Kidney tubule cell (primary cell): Measurements from ENCODE around the gene STAP2.

ENCODE experiments used
- DNase-seq: peaks from one replicate; pipeline ENCODE4 v3.0.0-alpha.2; 2018; ENCODE audit warnings: low spot score

The STAP2 gene, protein sequence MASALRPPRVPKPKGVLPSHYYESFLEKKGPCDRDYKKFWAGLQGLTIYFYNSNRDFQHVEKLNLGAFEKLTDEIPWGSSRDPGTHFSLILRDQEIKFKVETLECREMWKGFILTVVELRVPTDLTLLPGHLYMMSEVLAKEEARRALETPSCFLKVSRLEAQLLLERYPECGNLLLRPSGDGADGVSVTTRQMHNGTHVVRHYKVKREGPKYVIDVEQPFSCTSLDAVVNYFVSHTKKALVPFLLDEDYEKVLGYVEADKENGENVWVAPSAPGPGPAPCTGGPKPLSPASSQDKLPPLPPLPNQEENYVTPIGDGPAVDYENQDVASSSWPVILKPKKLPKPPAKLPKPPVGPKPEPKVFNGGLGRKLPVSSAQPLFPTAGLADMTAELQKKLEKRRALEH

DNA sequence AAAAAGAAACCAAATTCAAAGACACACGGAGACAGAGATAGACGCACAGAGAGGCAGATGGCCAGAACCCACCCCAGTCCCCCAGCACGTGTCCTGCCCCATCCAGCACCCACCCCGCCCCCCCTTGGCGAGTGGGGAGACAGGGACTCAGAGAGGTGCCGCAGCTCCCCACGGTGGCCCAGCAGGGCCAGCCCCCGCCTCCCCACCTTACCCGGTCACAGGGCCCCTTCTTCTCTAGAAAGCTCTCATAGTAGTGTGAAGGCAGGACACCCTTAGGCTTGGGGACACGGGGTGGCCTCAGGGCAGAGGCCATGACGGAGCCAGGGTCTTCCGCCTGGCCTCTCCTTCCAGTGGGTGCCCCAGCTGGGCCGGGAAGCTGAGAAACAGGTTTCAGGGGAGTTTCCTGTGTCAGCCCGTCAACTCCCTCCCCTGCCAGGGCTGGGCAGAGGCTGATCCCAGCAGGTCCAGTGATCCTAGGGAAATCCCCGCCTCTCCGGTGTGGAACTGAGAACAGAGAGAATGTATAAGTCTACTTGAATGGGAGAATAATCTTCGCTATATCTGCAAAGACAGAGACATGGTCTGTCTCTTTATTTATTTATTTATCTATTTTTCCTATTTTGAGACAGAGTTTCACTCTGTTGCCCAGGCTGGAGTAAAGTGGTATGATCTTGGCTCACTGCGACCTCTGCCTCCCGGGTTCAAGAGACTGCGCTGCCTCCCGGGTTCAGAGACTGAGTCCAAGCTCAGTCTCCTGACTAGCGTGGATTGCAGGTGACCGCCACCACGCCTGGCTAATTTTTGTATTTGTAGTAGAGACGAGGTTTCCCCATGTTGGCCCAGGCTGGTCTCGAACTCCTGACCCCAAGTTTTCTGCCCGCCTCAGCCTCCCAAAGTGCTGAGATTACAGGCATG, at the start of gene STAP2:
TSS of gene STAP2 (minus strand) at position 387 of the 915 bp plus-strand sequence. CDS start at position 313, 74 bp downstream.
- peak; percentile 84 for DNase-seq

GRCh38 chr19:4386041-4386782, 47.6 kb upstream of the STAP2 start:
- DNase-seq = peak; percentile 43

- no peak for DNase-seq
Measured at GRCh38 chr19:4385291-4386040, 46.8 kb upstream of the STAP2 start.

- peak; percentile 22 for DNase-seq
Measured at GRCh38 chr19:4380254-4380727, 41.7 kb upstream of the STAP2 start.

GRCh38 chr19:4379383-4380253, 41.0 kb upstream of the STAP2 start:
- DNase-seq = peak; percentile 99

DNA sequence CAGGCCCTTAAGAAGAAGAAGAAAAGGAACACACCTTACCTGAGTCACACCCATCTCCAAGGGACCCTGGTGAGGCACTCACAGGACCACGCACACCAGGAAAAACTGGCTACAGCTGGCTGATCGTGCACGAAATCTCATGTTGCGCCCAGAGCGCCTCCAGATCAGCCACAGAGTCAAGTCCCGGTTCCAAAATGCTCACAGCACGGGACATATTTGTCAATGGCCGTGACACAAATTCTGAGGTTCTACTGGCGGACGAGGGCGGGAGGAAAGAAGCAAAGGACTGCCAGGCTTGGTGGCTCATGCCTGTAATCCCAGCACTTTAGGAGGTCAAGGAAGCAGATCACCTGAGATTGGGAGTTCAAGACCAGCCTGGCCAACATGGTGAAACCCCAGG, 40.3 kb upstream of the STAP2 start:
- peak; percentile 67 for DNase-seq

- peak; percentile 85 for DNase-seq
Measured at GRCh38 chr19:4376991-4377781, 38.6 kb upstream of the STAP2 start.

DNA sequence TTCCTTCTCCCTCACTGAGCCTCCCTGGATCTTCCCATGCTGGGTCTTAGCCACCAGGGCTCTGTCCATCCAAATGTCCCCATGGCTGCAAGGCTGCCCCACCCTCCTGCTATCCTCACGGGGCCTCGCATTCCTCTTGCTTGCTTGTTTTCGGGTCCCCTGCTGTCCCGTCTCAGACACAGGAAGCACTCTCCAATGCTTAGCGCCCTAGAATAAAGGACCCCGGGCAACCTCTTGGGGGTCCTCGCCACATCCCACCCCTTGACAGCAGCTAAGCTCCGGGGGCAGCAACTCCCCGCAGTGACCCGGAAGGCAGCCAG, 38.0 kb upstream of the STAP2 start:
- no peak for DNase-seq

DNA sequence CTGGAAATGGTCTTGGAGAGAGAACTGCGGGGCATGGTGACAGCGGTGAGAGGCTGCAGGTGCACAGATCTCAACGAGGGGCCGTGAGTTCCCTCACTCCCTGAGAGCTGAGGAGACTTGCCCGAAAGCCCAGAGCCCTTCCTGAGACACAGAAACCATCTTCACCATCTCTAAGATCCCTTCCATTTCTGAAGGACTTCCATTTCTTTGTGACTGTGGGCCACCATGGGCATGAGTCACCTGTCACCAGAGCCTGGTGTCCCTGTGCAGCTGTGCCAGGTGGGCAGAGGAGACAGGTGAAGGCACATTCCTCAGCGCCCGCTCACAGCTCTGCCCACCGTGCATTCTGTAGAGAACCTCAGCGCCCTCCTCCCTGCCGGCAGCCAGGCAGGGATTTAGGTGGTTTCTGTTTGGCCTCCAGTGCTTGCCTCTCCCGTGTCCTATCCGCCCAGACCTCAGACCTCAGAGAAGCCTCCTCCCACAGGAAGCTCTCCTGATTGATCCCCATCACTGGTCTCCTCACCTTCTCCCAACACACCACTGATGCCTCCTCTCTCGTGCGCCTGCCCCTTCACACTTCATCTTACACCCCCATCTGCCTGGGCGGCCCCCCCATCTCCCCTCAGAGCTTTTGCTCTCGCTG, 37.5 kb upstream of the STAP2 start:
- DNase-seq = peak; percentile 67

DNA sequence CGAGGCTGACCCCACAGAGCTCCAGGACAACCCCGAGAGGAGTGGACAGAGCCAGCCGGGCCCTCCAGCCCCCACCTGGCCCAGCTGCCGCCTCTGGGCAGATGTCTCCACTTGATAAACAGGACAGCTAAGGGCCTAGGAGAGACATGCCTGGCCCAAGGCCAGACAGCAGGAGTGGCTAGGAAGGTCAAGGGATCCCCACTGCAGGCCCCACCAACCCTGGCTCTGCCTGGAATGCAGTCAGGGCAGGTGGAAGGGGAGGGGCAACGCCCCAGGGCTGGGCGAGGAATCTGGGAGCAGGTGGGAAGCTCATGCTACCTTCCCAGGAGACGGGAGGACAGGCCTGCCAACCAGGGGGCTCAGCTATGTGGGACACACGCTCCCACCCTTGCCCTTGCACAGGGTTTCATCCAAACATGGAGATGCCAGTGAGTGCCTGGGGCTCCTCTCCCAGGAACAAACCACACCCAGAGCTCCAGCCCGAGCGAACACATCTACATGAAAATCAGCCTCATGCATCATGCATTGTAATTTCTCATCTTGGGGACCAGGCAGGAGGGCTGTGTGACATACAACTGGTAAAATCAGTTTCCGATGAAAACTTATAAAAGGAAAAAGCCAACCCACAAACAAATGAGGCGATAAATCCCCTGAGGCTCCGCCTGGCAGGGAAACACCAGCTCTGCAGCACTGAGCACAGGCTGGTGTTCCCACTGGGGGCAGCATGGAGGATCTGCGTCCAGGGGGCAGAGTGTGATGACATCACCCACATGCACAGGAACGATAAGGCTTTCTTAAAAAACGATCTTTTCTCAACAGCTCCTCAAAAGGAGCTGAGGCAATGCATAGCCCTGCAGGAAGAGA, 36.8 kb upstream of the STAP2 start:
- DNase-seq = peak; percentile 85

- peak; percentile 92 for DNase-seq
Measured at GRCh38 chr19:4374498-4375163, 36.0 kb upstream of the STAP2 start.

GRCh38 chr19:4373601-4374497, 35.2 kb upstream of the STAP2 start:
- peak; percentile 34 for DNase-seq

DNA sequence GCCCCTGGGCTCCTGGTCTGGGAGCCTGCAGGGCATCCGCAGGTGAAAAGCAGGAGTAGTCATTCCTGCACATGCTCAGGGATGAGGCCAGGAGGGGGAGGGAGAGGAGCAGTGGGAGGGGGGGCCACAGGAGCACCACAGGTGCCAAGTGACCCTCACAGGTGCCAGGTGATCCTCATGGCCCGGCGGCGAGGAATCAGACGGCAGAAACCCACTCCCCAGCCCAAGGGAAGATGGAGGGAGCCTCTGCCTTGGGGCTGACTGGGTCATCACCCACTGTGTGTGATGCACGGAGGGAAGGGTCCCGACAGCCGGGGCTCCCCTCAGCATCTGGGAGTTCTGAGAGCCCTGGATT, 34.4 kb upstream of the STAP2 start:
- no peak for DNase-seq

GRCh38 chr19:4372165-4373012, 33.8 kb upstream of the STAP2 start:
- no peak for DNase-seq

GRCh38 chr19:4371247-4372164, 32.9 kb upstream of the STAP2 start:
- DNase-seq = no peak
